HG02973 (cell line): Measurements from ENCODE around the gene TMEM178B.
"Not testable (repeated sequence)": the region's sequence is repeated elsewhere in the genome, so short reads cannot be mapped to it uniquely, and the experiment has no call there.

Source experiments
- ATAC-seq: cut with Tn5 transposase; IDR thresholded peaks from one replicate; pipeline ENCODE4 v1.9.1; 2021; ENCODE audit warnings: moderate library complexity; ENCODE audit not compliant: unreplicated experiment

The TMEM178B gene

DNA sequence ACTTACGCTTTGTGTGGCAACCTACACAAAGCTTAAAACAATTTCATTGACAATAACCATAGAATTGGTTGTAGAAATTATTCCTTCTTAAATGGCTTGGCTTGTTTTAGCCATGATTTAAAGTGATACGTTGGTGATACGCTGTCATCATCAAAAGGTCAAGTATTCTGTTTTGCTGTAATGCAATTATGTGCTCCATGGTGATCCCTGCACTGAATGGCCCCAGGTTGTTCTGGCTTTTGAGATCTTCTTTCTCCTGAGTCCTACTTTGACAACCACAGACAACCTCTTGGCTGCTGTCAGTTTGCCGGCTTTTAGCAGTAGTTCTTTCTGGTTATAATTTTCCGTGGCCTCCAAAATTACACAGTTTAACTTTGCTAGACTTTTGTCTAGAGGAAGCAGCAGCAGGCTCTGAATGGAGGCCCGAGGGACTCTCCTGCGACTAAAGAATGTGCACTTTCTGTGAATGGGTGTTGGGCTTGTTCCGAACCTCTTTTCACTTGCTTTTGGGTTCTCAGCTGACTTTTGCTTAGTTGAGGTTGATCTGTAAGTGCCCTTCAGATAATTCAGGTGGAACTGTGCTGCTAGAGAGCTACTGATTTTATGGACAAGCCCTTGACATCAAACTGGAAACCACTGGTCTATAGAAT, 104.7 kb downstream of the TMEM178B start:
- no peak for ATAC-seq

DNA sequence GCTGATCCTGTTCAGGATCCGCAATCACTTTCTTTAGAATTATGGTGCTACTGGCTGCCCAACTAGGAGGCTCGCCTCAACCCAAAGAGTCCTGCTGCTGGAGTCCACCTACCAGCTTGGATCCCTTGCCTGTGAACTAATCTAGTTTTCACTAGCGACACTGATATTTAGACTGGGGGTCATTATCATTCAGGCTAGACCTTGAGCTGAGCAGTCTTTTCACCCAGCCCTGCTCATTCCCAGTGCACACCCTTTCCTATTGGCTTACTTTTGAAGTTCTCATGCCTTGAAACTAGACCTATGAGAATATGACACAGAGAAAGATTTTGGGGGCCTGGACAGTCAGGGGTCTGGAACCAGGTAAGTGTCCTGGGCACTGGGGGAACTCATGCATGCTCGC, 107.9 kb downstream of the TMEM178B start:
- no peak for ATAC-seq

DNA sequence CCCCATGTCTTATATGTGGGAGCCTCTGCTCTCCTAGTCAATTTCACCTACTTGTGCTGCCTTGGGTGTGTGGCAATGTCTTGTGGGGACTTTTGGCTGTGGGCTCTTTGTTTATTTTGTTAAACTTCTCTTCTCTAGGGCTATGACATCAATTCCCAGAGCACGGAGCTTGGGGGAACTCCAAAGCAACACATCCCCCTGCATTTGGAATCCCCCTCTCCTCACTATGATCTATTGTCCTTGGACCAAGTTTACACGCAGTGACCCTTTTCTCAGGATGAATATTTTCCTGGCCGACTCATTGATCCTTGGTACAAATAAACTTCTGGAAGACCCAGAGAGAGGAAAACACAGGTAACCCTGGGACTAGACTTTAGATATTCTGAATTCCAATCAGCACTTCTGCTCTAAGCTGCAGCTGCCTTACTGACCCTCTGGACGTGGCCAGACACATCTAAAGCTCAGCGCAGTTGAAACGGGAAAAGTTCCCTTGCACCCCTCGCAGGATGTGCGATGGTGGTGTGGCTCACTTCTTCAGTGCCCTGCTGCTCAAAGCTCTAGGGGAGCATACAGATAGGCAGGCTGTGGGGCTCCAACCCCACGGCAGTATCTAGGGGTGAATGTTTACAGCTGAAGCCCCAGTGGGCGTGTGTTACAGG, 110.8 kb downstream of the TMEM178B start:
- no peak for ATAC-seq

DNA sequence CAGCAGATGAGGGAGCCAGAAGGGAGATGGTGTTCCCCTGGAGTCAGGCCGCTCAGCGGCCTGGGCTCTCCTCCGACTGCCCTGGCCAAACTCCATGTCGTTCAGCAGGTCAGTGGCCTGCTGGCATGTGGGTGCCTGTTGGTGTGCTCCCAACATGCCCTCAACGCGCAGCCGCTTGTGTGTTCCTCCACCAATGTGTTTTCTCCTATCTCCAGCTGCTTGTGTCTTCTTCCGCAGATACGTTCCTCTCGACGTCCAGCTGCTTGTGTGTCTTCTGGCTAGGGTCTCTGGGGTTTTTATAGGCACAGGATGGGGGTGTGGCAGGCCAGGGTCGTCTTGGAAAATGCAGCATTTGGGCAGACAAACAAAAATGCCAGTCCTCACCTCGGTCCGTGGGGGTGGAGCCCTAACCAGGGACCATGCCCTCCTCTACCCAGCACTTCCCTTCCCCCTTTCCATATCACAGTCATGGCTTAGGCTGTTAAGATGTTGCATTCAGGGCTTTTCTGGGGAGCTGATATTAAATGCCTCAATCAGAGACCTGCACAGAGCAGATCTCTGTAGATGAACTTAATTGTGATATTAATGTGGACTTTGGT, 111.6 kb downstream of the TMEM178B start:
- ATAC-seq, result no peak

DNA sequence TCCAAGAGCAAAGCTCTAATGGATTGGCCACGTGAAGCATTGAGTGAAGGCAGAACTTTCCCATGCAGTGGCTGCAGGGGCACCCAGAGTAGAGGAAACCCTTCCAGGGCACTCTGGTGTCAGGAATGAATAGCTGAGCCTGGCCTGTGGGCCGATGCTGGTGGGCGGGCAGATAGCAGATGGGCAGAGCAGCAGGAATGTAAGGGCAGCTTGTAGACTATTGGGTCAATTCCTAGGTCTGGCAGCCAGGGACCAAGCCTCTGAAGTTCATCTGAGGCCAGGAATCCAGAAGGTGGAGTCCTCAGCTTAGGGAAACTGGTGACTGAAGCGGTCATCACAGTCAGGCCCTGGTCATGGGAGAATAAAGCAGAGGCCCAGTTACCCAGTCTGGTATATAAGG, 115.4 kb downstream of the TMEM178B start:
- no peak for ATAC-seq

DNA sequence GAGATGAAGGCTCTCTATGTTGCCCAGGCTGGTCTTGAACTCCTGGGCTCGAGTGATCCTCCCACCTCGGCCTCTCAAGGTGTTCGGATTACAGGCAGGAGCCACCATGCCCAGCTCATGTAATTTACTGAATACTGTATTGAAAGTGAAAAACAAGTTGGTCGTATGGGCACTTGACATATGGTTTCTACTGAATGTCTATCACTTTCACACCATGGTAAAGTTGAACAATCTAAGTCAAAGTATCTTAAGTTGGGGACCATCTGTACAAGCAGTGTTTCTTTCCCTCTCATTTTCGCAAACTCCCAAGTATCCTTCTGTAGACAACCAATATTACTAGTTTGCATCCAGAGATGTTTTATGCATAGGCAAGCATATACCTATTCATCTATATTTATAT, 116.6 kb downstream of the TMEM178B start:
- ATAC-seq, result no peak

DNA sequence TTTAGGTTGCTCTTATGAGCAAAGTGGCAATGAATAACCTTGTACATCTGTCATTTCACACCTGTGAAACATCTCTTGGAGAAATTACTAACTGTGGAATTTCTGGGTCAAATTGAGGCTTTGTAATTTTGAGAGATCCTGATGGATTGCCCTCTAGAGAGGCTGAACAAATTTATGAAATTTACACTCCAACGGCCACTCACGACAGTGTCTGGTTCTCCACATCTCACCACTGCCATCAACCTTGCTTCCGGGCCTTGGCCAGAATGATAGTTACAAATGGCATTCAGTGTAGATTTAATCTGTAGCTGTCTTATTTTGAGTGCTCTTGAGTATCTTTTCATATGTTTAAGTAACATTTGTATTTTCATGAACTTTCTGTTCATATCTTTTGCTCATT, 117.4 kb downstream of the TMEM178B start:
- ATAC-seq, result no peak

DNA sequence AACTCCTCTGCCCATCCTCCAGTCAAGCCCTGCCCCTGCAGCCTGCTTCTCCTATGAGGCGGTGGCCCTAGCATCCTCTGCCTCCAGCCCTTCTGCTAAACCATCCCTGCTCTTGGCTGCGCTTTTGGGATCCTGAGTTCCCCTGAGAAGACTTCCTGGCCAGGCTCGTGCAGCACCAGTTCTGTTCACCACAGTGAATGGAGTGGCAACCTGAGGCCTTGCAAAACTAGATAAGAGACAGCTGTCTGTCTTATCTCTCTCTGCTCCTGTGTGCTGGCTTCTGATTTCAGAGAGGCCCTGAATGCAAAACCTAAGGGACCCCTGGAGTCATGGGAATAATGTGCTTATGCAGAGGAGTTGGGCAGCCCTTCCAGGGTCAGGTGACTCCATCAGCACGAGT, 119.2 kb downstream of the TMEM178B start:
- ATAC-seq, result no peak

DNA sequence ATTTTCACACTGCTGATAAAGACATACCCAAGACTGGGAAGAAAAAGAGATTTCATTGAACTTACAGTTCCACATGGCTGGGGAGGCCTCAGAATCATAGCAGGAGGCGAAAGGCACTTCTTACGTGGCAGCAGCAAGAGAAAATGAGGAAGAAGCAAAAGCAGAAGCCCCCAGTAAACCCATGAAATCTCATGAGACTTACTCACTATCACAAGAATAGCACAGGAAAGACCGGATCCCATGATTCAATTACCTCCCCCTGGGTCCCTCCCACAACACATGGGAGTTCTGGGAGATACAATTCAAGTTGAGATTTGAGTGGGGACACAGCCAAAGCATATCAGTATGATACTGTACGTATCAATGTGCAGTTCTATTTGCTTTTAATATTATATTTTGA, 121.9 kb downstream of the TMEM178B start:
- not testable (repeated sequence) for ATAC-seq

DNA sequence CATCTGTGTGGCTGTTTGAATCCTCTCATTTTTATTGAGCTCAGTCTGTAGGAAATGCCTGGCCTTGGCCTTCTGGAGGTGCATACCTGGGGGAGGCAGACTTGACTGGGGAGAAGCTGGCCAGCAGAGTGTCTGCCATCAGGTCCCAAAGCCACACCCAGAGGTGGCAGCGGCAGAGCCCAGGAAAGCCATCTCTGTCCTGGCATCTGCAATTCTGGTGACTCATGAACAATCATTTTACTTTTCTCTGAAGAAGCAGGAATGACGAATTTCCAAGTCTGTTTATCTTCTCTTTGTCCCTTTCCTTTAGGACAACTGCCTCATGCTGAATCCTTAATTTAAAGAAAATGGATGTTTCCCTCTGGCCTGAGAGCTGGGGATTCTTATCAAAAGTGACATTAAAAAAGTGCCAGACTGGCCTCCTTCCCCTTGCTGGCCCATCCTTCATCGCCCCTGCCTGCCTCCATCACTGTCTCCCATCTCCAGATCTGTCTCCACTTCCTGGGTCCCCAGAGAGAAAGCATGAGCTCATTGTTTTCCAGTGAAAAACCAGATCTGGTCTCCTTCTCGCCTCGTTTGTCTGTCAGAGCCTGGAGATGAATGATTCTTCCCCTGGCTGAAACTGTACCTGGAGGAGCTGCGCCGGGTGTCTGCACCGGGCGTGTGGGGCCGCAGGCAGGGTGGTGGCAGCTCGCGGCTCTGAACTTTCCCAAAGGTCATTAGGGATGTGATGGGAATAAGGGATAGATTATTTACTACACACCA, 124.5 kb downstream of the TMEM178B start:
- ATAC-seq, result no peak

DNA sequence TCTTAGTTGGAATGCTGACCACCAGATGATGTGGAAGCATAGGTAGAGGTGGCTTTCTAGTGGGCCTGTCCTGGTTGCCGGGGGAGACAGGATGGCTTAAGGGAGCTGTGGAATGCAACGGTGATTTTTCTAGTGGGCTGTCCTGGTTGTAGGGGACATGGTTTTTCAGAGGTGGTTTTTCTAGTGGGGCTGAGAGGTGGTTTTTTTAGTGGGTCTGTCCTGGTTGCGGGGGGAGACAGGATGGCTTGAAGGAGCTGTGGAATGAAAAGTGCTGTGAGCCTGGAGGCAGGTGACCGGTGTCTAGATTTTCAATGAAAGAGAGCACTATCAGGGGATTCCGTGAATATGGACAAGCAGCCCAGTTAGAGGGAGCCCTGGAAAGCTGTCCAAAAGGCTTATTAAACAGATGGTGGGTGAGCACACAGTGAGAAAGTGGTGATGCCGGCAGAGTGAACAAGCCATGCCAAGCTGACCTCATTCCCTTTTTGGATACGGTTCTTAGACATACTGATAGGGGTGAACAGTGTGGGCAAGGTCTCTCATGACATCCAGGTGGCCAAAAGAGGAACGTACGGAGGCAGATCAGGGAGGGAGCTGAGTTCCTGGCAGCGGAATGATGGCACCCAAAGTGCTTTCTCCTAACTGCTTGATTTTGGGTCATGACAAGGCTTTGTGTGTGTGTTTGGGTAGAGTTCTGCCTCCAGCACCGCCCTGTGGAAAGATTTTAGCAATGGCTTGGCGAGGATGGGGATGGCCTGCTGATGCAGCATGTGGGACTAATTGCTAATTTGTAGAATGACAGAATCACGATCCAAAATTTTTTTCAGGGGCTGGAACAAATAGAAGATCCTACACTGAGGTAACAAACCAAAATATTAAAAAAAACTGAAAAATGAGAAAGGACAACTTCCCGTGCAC, 126.6 kb downstream of the TMEM178B start:
- ATAC-seq, result no peak

DNA sequence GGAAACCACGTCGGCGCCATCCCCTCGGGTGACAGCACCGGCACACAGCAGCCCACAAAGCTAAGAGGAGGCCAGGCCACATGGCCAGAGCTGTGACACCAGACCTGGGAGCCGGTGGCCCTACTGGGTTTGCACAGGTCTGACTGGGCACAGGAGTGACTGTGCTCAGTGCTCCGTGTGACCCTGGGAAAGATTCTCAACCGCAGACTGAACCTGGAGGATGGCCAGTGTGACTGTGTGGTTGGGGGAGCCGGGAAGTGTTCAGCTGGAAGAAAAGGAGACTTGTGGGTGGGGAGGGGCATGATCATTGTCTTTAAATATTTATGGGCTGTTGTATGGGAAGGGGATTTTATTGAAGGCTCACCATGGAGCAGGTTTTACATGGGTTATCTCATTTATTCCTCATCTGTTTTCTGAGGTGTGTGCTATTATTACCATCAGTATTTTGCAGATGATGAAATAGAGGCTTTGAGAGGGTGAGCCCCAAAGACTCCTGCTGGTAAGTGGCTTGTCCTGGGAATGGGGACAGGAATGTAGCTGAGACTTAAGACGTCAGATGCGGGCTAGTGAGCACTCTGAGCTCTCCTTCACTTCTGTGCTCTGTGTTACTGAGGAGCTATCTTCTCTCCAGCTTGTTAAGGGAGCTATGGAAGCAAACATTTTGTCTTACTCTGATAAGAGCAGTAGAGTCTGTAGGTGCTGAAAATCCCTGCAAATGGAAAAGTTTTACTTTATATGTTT, 127.5 kb downstream of the TMEM178B start:
- no peak for ATAC-seq

DNA sequence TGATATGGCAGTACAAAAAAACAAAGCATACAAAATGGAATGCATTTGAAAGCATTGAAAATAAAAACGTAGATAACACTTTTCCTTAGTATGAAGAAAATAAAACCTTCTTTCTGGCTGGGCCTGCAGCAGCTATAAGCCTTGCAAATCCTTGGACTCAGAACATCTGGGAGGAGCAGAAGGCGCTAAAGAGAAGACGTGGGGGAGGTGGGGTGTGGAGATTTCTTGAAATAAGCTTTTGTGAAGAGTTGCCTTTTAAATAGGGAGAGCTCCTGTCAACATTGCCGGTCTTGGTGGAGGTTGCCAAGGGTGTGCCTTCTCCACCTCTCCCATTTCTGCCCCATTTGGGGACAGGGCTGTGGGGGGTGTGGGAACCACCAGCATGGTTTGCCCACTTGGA, 128.7 kb downstream of the TMEM178B start:
- ATAC-seq, result no peak

DNA sequence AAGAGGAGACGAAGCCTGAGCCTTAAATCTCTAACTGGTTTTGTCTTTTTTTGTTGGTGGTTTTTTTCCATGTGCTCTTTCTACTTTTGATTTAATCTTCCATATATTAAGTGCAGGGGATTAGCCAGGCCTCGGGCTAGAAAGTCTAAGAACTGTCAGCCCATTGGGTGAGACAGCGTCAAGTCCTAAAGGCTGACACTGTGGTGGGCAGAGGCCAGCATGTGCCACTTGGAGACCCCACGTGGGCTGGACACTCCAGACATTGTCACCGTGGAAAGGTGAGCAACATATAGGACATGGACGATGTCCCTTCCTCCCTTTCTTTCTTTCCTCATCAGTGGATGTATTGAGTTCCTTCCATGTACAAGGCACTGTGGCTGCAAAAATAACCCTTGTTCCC, 129.3 kb downstream of the TMEM178B start:
- no peak for ATAC-seq

DNA sequence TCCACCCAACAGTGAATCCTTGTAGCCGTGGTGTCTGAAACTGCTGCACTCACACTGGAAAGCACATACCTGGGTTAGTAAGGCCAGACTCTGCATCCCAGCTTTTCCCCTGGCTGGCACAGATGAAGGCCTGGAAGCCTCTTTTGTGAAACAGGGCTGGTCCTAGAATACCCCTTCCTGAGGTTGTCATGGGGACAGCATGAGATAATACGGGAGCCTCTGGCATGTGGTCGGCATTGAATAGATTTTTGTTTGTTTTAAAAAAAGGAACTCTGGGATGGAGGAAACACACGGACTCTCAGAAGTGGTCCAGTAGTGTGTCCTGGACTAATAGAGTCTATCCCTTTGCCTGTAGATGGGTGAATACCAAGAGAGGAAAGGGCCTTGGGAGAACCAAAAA, 129.7 kb downstream of the TMEM178B start:
- no peak for ATAC-seq

DNA sequence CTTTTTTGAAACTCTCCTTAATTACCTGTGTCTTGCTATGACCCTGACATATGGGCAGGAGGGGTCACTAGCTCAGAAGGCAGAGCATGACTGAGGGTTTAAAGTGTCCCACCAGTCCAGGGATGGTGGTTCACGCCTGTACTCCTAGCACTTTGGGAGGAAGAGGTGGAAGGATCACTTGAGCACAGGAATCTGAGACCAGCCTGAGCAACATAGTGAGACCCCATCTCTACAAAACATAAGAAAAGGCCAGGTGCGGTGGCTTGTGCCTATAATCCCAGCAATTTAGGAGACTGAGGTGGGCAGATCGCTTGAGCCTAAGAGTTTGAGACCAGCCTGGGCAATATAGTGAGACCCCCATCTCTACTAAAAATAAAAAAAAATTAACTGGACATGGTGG, 133.8 kb downstream of the TMEM178B start:
- ATAC-seq, result no peak

DNA sequence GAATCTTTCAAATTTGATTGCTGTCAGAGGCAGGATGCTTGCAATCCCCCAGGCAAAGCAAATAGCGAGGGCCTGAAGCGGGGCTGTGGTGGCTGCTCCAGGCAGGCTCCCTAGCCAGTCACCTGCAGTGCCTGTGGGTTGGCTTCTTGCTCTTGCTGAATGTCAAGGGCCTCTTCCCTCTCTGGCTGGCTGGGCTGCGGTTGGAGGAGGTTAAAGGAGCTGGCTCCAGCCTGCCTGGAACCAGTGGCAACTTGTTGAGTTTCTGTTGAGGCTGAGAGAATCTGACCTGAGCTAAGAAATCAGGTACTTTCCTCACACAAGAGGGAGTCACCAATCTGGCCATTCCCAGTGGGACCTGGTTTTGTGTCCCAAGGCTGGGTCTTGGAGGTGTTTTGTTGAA, 134.7 kb downstream of the TMEM178B start:
- ATAC-seq, result no peak

DNA sequence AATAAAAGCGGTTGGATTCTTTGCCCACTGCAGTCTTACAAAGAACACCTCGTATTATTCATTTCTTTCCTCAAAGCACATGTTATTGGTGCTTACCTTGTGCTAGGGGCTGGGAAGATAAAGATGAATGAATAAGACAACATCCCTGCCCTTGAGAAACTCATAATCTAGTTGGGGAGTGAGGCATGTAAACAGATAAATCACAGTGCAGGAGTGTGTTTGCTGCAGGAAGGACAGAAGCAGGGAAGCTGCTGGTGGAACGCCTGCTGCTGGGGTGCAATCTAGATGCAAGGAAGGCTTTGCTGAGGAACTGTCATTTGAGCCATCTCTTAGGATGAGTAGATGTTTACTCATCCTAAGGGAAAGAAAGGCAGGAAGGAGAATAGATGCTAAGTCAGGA, 135.6 kb downstream of the TMEM178B start:
- no peak for ATAC-seq

DNA sequence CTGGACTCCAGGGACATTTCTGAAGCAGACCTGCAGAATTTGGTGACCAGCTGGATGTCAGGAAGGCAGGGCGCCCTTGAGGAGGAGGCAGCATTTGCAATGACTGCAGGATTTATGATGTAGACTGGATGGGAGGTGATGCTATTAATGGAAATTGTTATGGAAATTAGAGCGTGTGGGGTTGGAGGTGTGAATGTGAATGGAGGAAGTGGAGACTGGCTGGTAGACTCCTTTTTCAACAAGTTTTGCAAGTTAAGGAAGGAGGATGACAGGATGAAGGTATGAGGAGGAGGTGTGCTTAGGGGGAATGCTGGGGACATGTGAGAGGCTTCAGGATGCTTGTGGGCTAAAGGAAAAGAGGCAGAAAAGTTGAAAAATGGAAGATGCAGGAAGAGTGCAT, 137.0 kb downstream of the TMEM178B start:
- ATAC-seq, result no peak

DNA sequence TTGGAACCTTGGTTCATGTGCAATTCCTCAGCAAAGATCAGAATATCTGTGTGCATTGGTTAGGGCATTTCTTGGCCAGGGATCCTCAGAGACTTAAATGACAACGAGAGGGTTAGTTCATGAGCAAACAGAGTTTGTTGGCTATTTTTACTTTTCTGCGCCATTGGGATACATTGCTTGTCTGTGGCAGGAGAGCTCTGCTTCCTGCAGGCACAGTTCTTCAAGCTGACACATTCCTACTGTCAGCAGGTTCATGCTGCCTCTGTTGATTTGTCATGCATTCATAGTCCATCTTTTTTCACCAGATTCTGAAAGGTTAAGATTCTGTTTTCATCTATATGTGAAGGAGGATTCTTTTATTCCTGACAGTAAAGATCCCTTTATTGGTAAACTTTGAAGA, 139.4 kb downstream of the TMEM178B start:
- ATAC-seq, result no peak
